Astrocyte of the cerebellum (primary cell): Measurements from ENCODE around the gene FXYD6.

Experiments
- DNase-seq: peaks from one replicate; pipeline ENCODE4 v3.0.0-alpha.2; 2011; ENCODE audit warnings: low read depth
- H3K4me3 ChIP-seq: 2 replicates; pipeline ENCODE4 v1.5.1; 2011; ENCODE audit warnings: mild to moderate bottlenecking, low read depth, low read length, moderate library complexity
- in situ Hi-C: cut with HindIII; loops from 2 replicates; pipeline ENCODE4 v1.10.0; 2017; ENCODE audit warnings: low sequenced_read_pairs
- TF ChIP-seq, protein P1 (sequence below): IDR thresholded peaks from 2 replicates; pipeline ENCODE4 v1.5.1; 2012; ENCODE audit warnings: low read length, low read depth, moderate library complexity, mild to moderate bottlenecking; ENCODE audit errors: missing control alignments

The FXYD6 gene

DNA sequence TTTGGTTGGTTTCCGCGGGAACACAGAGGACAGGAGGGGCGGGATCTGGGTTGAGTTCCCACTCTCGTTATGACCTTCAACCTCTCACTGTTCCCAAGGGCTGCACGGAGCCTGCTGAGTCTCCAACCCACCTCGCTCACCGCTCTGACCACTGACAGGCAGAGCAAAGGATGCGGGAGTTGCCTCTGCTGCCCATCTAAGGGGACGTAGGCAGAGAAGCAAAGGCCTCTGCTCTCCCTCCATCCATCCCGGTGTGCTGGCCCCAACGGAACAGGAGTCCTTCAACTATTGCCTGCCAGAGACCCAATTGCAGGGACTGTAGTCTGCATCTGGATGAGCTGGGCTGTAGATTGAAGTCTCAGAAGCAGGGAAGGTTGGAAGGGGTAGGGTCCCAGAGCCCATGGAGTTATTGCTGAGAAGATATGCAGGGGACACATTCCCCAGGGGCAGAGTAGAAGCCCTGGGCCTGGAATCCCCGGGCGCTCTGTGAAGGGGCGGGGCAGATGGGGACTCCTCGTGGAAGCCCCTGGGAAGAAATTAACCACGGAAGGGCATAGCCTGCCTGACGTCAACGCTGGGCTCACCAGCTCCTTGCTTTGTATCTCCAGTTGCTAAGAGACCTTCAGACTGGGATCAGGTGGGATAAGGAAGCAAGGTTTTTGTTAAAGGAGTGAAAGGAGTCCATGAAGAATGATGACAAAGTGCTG, 39.2 kb downstream of the FXYD6 start:
- TF ChIP-seq, protein P1, sequence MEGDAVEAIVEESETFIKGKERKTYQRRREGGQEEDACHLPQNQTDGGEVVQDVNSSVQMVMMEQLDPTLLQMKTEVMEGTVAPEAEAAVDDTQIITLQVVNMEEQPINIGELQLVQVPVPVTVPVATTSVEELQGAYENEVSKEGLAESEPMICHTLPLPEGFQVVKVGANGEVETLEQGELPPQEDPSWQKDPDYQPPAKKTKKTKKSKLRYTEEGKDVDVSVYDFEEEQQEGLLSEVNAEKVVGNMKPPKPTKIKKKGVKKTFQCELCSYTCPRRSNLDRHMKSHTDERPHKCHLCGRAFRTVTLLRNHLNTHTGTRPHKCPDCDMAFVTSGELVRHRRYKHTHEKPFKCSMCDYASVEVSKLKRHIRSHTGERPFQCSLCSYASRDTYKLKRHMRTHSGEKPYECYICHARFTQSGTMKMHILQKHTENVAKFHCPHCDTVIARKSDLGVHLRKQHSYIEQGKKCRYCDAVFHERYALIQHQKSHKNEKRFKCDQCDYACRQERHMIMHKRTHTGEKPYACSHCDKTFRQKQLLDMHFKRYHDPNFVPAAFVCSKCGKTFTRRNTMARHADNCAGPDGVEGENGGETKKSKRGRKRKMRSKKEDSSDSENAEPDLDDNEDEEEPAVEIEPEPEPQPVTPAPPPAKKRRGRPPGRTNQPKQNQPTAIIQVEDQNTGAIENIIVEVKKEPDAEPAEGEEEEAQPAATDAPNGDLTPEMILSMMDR: no peak
- in situ Hi-C loops: no loop called here

DNA sequence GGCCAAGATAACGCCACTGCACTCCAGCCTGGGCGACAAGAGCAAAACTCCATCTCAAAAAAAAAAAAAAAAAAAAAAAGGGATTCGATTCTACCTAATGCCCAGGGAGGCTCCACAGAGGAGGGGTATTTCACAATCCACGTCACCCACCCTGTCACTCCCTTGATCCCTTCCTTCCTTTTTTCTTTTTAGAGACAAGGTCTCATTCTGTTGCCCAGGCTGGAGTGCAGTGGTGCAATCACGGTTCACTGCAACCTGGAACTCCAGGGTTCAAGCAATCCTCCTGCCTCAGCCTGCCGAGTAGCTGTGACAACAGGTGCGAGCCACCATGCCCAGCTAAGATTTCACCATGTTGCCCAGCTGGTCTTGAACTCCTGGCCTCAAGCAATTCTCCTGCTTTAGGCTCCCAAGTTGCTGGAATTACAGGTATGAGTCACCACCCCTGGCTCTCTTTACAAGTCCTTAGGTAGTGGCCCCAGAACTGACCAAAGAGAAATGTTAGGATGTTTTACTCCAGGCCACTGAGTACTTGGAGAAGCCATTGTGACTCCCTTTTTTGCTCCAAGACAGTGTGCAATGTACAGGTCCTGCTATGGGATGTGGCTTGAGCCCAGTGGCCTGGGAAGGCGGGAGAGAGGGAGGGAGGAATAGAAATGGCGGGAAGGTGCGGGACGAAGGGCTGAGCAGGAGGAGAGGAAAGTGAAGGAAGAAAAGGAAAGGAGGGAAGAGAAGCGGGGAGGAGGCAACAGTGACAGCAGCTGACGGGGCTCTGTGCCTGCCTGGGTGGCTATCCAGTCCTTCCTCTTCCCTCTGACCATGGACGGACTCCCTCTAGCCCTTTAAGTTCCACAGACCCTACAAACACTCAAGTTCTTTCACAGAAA, 40.1 kb downstream of the FXYD6 start:
- DNase-seq: no peak
- in situ Hi-C loops: no loop called here
- H3K4me3 ChIP-seq: no peak overlapping the region
- TF ChIP-seq, protein P1: no peak

More for the DNA sequence above, 39.2 kb downstream of the FXYD6 start:
- DNase-seq: no peak
- H3K4me3 ChIP-seq: no peak overlapping the region

DNA sequence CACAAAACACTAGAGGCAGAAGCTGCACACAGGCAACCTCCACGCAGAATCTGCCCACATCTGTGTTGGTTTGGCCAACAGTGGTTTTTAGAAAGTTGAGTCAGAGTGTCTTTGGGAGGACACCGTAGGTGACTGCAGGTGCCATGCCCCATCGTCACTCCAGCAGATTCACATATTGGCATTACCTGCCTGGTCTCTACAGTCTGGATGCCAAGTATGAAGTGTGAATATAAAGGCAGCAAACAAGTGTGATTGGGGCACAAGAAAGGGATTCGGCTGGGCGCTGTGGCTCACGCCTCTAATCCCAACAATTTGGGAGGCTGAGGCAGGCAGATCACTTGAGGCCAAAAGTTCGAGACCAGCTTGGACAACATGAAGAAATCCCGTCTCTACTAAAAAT, 40.9 kb downstream of the FXYD6 start:
- in situ Hi-C loops: no loop called here
- no peak for DNase-seq
- TF ChIP-seq, protein P1: no peak
- no peak overlapping the region for H3K4me3 ChIP-seq

DNA sequence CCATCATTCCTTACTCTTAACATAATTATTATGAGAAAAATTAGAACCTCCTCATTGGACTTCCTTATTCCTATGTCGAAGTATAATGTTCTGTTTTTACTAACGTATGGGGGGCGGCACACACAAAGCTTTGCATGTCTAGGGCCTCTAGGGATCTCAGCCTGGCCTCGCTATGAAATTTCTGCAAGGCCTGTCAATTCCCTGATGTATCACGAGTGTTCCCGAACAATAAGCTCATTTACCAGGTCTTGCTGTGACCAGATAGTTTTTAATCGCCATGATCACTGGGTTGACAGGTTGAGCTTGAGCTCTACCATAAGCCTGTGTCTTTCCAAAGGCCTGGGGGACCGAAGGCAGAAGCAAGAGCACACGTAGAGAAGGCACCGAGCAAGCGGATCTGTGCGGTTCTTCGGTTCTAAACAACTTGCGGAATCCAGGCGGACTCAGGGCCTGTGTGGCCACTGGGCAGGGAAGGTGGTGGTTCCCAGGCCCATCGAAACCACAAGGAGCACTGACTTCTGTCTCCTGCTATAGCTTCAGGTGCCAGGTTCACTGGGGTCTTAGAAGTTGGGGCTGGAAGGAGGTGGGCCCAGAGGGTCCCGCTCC, 41.5 kb downstream of the FXYD6 start:
- H3K4me3 ChIP-seq: no peak overlapping the region
- TF ChIP-seq, protein P1: no peak
- DNase-seq: no peak
- in situ Hi-C loops: no loop called here

DNA sequence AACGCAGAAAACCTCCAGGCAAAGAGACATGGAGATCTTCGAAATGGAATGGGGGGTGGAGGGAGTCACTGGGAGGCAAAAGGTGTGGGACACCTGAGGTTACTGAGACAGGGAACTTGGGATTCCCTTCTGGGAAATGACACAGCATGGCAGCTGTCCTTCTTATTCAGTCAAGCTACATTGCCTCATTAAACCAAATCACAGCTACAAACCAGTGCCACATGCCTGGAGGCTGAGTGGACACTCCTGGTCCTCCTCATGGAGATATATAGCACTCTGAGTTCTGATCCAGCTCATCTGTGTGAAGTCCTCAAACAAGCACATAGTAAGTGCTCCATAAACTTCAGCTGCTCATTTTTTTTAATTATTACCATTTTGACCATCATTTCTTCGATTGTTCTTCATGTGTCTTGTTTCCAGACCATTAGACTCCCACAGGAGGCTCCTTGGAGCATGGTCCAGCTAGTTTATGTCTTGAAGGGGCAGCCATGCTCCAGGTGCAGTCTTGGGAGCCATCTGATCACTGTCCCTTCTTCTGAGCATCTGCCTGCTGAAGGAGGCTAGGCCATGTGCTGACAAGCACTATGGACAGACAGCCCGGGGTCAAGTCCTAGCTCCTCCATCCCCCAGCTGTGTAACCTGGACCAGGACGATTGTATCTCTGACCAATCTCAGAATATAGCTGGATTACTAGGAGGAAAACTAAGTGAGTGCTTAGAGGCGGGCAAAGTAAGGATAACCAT, 42.2 kb downstream of the FXYD6 start:
- no peak overlapping the region for H3K4me3 ChIP-seq
- in situ Hi-C loops: no loop called here
- DNase-seq: no peak
- TF ChIP-seq, protein P1: no peak

DNA sequence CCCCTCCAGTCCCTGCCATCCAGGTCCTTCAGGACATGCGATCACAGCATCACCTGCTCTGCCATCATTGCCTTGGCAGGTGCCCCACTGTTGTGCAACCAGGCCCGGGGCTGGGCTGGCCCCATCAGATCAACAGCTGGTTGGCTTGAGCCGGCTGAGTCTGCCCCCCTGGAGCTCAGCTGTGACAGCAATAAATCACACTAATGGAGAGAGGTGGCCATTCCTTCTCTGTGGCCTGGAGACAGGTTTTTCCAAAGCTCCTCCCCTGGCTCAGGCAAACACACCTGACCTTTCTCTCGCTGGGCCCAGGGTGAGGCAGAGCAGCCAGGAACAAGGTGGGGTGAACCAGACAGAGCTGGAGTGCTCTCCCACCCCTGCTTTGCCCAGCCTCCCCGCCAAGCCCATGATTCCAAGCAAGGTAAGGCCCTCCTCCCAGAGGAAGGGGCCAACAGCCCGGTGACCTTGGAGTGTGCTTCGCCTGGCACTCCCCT, 43.0 kb downstream of the FXYD6 start:
- in situ Hi-C loops: no loop called here
- H3K4me3 ChIP-seq: no peak overlapping the region
- no peak for DNase-seq
- TF ChIP-seq, protein P1: no peak
